Hepatocyte (in vitro differentiated cells): ENCODE results near the gene VWF. TPM values are rescaled to one million over a fixed set of nuclear protein-coding genes. Genes with fewer than 3 reads are reported as not detected.

Source experiments
- DNase-seq: peaks from one replicate; pipeline ENCODE4 v3.0.0-alpha.2; 2016; ENCODE audit warnings: low spot score
- H2AFZ ChIP-seq: fragments of 200-600 bp; sonication (generic); 2 replicates; pipeline ENCODE4 v1.6.0; 2016; ENCODE audit warnings: antibody characterized with exemption, mild to moderate bottlenecking
- H3K27ac ChIP-seq: fragments of 200-600 bp; sonication (generic); 2 replicates; pipeline ENCODE4 v1.5.1; 2016; ENCODE audit warnings: mild to moderate bottlenecking
- H3K27me3 ChIP-seq: fragments of 200-600 bp; sonication (generic); 2 replicates; pipeline ENCODE4 v1.6.1; 2016
- H3K36me3 ChIP-seq: fragments of 200-600 bp; sonication (generic); replicated peaks from 2 replicates; pipeline ENCODE4 v1.5.1; 2016; ENCODE audit warnings: low read depth; ENCODE audit not compliant: insufficient read depth
- H3K4me1 ChIP-seq: fragments of 200-600 bp; sonication (generic); 2 replicates; pipeline ENCODE4 v1.5.1; 2016; ENCODE audit warnings: mild to moderate bottlenecking, moderate library complexity; ENCODE audit not compliant: insufficient read depth
- H3K4me2 ChIP-seq: fragments of 200-600 bp; sonication (generic); 2 replicates; pipeline ENCODE4 v1.6.0; 2016
- H3K4me3 ChIP-seq: fragments of 200-600 bp; sonication (generic); 2 replicates; pipeline ENCODE4 v1.5.1; 2016; ENCODE audit warnings: mild to moderate bottlenecking
- H3K79me2 ChIP-seq: fragments of 200-600 bp; sonication (generic); 2 replicates; pipeline ENCODE4 v1.6.0; 2017; ENCODE audit warnings: mild to moderate bottlenecking
- H3K9me2 ChIP-seq: fragments of 200-600 bp; sonication (generic); replicated peaks from 2 replicates; pipeline ENCODE4 v1.6.0; 2017; ENCODE audit warnings: mild to moderate bottlenecking; ENCODE audit not compliant: insufficient read depth
- H3K9me3 ChIP-seq: fragments of 200-600 bp; sonication (generic); 2 replicates; pipeline ENCODE4 v1.5.1; 2016; ENCODE audit warnings: low read depth, mild to moderate bottlenecking
- H4K20me1 ChIP-seq: fragments of 200-600 bp; sonication (generic); 2 replicates; pipeline ENCODE4 v1.6.0; 2016; ENCODE audit warnings: mild to moderate bottlenecking; ENCODE audit not compliant: insufficient read depth, poor library complexity, severe bottlenecking
- EZH2 ChIP-seq: fragments of 200-600 bp; sonication (generic); IDR thresholded peaks from 2 replicates; pipeline ENCODE4 v1.6.1; 2016; ENCODE audit warnings: antibody characterized with exemption, mild to moderate bottlenecking, borderline replicate concordance
- EZH2phosphoT487 ChIP-seq: fragments of 200-600 bp; sonication (generic); IDR thresholded peaks from one replicate; pipeline ENCODE4 v1.6.1; 2018; ENCODE audit warnings: antibody characterized with exemption, mild to moderate bottlenecking, low read depth, moderate library complexity; ENCODE audit not compliant: unreplicated experiment, severe bottlenecking
- WGBS: methylation state at CpG from one replicate; pipeline ENCODE4 v1.1.6; 2016; ENCODE audit warnings: low lambda C conversion rate; ENCODE audit errors: missing lambda C conversion rate; 5-methylcytosine and 5-hydroxymethylcytosine counted together
- polyA plus RNA-seq: library from polyadenylated mRNA; unstranded; fragments of >200 nt; fragmentation: Nextera tagmentation; extraction: Ambion mirVana; gene quantifications from 2 replicates; pipeline ENCODE4 v1.2.1, GENCODE V29; 2016
- small RNA-seq: library from RNA; depleted of rRNA; stranded (forward); fragments of <200 nt; gene quantifications from one replicate; pipeline ENCODE3, GENCODE V24; 2014
- total RNA-seq: library from RNA; depleted of rRNA; stranded (reverse); fragments of >200 nt; gene quantifications from 2 replicates; pipeline ENCODE4 v1.2.3, GENCODE V29; 2014
- TF ChIP-seq, protein P1 (sequence below): fragments of 200-600 bp; sonication (generic); IDR thresholded peaks from 2 replicates; pipeline ENCODE4 v1.5.1; 2016; ENCODE audit warnings: antibody characterized with exemption, mild to moderate bottlenecking; ENCODE audit not compliant: poor library complexity

The VWF gene
- total and polyA plus RNA-seq, 2 experiments from 2014 or later: 0.20 to 0.77 TPM

DNA sequence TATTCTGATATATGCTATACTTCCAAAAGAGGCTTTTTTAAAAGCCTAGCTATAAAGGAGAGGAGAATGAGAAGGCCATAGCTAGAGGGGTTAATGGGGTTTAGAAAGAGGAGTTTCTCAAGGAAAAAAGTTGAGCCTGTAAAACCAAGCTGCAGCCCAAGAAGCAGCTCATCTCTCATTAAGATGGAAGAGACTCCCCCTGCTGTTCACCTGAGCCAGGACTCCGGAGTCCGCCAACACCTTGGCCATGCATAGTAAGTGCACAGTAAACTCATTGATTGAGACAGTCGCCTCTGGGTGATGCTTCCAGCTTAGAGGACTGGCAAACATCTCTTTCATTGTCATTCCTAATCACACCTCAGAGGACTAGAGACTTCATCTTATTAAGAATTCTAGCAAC is 225.6 kb downstream of the VWF start:
- H3K4me3 ChIP-seq: no peak overlapping the region
- no peak overlapping the region for H3K4me2 ChIP-seq
- peaks cover 5% of the 10 kb centered on the region for H3K27me3 ChIP-seq
- no peak overlapping the region for H2AFZ ChIP-seq
- H3K79me2 ChIP-seq: no peaks in the 10 kb centered on the region
- DNase-seq: no peak
- no peaks in the 10 kb centered on the region for H3K36me3 ChIP-seq
- H3K27ac ChIP-seq: no peak overlapping the region
- WGBS: 78% methylated on average over 3 of the region's 3 CpGs
- no peaks in the 10 kb centered on the region for H3K4me1 ChIP-seq
- no peaks in the 10 kb centered on the region for H3K9me3 ChIP-seq
- TF ChIP-seq EZH2phosphoT487: no peak
- no peak for TF ChIP-seq EZH2
- TF ChIP-seq, protein P1, sequence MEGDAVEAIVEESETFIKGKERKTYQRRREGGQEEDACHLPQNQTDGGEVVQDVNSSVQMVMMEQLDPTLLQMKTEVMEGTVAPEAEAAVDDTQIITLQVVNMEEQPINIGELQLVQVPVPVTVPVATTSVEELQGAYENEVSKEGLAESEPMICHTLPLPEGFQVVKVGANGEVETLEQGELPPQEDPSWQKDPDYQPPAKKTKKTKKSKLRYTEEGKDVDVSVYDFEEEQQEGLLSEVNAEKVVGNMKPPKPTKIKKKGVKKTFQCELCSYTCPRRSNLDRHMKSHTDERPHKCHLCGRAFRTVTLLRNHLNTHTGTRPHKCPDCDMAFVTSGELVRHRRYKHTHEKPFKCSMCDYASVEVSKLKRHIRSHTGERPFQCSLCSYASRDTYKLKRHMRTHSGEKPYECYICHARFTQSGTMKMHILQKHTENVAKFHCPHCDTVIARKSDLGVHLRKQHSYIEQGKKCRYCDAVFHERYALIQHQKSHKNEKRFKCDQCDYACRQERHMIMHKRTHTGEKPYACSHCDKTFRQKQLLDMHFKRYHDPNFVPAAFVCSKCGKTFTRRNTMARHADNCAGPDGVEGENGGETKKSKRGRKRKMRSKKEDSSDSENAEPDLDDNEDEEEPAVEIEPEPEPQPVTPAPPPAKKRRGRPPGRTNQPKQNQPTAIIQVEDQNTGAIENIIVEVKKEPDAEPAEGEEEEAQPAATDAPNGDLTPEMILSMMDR: no peak
- H4K20me1 ChIP-seq: no peaks in the 10 kb centered on the region
- H3K9me2 ChIP-seq: no peaks in the 10 kb centered on the region

Small RNAs within 50 kb of the gene (small RNA-seq; reads per million reads assigned to genes)
- gene RN7SL69P: not detected

Other genes with a start within 250 kb of the VWF start
- 0.44 and 1.9 TPM in 2 replicates for gene ANO2, start 179.4 kb downstream of the VWF start, total RNA-seq
- 1.0 TPM in 1 of 2 replicates, not detected in the other for gene ANO2, start 179.4 kb downstream of the VWF start, polyA plus RNA-seq
- gene CD9, start 75.7 kb upstream of the VWF start, total RNA-seq: 117 and 139 TPM in 2 replicates
- gene CD9, start 75.7 kb upstream of the VWF start, polyA plus RNA-seq: 166 and 188 TPM in 2 replicates
- gene PLEKHG6, start 186.0 kb upstream of the VWF start, total RNA-seq: 36.3 and 85.7 TPM in 2 replicates
- 43.6 and 52.2 TPM in 2 replicates for gene PLEKHG6, start 186.0 kb upstream of the VWF start, polyA plus RNA-seq
- gene TNFRSF1A, start 217.4 kb upstream of the VWF start, total RNA-seq: 110 and 147 TPM in 2 replicates
- gene TNFRSF1A, start 217.4 kb upstream of the VWF start, polyA plus RNA-seq: 168 and 188 TPM in 2 replicates